ENCODE measurements around the gene ANKRD60.

The ANKRD60 gene

DNA sequence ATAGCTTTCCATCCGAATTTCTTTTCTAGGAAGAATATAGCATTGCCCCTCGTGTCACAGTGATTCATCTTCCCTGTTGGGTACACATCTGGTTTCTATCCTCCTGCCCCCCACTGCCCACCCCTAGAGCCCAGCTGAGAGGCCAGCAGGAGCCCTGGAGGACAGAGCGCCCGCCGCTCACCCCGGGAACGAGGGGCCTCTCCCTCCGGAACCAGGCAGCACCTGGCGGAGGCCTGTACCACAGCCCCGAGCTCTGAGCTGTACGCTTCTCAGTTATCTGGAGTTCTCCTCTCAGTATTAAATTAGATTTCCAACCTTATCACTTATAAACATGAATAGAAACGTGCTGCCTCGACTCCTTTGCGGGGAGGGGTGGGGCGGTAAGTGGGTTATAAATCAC, 6.0 kb downstream of the ANKRD60 start:
- DNase-seq = no peak

GRCh38 chr20:58219342-58219700, 9.1 kb downstream of the ANKRD60 start:
- no peak for DNase-seq

DNA sequence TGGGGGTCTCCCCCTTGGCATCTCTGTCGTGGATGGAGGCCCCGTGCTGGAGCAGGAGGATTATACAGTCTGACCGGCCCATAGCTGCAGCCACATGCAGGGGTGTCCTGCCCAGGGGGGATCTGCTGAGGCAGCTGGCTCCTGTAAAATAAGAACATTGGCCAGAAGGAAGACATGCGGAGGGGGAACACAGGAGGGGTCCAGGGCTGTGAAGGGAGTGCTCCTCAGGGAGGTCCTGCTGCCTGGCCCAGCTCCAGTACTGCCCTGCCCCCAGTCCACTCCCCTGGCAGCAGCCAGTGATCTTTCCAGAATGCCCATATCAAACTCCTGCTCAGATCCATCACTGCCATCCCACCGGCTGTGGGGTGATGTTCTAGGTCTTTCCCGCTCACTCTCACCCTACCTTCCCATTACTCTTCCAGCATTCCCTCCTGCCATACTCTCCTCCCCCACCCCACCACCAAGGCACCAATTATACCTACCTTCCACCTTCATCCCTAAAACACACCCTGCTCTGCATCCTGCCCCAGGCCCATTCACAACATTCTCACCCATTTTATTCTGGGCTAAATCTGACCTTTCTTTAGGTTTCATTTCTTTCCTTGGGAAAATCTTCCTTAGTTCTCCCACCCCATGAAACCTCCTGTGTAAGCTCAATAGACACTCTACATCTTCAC, 9.7 kb downstream of the ANKRD60 start:
- no peak for DNase-seq

GRCh38 chr20:58216334-58216733, 12.1 kb downstream of the ANKRD60 start:
- no peak for DNase-seq

DNA sequence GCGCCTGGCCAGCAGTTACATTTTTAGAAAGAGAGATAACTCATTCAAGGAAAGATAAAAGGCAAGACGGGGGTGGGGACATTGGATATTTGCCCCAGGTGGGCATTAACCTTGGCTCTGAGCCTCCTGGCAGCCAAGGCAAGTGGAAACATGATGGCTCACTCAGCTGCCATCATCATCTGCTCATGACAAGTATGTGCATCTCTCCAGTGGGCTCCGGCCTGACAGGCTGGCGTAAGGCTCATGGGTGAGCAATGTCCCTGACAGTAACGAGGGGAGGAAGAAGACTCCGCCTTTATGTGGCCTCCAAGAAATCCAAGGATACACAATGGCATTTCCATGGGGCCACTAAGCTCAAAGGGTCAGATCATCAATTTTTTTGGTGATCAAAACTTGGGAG, 13.3 kb downstream of the ANKRD60 start:
- DNase-seq = no peak

GRCh38 chr20:58214310-58214709, 14.1 kb downstream of the ANKRD60 start:
- DNase-seq = no peak

DNA sequence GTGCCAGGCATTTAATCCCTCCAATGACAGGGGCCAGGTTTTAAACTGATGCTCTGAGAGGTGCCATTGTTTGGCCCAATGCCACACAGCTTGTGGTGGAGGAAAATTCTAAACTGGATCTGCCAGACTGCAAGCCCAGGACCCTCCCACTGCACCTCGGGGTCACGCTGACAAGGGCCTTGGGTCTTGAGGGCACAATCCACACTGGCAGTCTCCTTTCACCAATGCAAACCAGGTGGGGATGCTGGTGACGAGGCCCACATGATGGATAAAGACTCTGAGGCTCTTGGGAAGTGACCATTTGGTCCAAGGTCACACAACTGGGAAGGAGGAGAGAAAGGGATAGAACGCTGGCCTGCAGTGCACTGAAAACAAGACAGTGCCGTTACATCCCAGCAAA, 14.7 kb downstream of the ANKRD60 start:
- no peak for DNase-seq

DNA sequence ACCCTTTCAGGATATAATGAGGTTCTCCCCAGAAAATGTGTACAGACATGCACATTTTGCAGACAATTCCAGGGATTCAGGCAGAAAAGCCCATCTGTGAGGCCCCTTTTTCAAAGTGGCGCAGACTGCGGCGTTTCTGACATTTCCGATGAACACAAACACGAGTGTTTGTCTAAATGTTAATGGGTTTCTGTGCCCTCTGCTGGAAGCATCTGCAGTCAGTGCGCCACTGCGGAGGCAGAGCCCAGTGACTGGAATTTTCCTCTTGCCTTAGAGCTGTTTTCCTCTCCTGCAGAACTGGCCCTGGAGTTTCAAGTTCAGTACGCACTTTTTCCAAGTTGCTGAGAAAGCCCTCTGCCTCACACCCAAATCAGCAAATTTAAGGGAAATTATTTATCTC, 15.3 kb downstream of the ANKRD60 start:
- no peak for DNase-seq

DNA sequence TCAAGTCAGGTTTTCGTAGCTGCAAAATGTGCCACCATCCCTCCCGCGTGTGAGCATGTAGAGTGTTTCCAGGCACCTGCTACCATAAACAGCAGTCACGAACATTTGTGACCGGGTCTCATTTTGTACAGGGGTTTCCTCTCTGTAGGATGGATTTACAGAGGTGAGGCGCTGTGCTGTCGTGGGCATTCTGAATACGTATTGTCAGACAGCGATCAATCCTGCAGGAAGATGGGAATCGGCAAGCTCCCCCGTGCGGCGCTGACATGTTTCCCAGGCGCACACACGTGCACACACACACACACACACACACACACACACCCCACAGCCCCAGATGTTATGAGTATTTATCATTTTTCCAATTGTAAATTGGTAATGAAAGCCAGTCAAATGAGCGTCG, 15.8 kb downstream of the ANKRD60 start:
- DNase-seq = no peak

DNA sequence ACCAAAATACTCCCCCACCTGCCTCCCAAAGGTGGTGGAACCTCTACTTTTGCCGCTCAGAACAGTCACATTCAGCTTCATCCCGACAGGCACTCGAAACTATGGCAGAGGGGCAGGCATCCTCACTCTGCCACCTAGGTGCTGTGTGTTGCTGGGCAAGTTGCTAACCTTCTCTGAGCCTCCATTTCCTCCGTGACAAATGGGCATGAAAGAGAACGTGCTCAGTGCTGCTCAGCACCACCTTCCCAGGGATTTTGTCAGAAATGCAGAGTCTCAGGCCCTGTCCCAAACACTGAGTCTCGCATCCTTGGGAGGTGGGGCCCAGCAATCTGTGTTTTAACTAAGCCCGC, 18.1 kb downstream of the ANKRD60 start:
- no peak for DNase-seq

DNA sequence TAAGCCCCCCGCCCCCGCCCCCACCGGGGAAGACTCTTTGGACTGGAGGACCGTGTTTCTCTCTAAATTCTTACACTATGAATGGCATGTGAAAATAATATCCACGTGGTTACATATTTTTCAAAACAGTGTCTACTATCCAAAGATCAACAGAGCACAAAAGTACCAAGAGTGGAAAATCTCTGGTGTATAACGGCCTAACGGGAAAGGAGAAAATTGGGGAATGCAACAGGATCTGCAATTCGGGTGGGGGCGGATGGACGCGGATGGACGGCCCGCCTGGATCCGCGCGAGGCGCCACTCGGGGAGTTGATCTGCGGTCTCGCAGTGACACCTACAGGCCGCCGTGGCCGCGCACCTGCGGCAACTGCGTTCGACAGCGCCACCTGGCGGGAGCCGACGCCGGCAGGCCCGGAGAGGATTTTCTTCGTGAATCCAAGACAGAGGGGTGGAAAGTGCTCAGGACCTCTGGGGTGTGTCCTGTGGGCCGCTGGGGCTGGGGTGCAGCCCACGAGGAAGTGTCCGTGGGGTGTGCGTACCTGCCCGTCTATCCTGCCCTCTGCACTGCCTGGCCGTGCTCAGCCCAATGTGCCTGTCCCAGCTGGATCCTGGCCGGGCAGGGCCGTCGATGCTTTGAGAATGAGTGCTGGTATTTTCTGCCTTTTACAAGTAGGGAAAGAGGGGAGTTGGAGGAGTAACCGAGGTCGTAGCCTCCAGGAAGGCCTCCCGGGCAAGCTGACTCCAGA, 18.6 kb downstream of the ANKRD60 start:
- DNase-seq = peak; percentile 65

DNA sequence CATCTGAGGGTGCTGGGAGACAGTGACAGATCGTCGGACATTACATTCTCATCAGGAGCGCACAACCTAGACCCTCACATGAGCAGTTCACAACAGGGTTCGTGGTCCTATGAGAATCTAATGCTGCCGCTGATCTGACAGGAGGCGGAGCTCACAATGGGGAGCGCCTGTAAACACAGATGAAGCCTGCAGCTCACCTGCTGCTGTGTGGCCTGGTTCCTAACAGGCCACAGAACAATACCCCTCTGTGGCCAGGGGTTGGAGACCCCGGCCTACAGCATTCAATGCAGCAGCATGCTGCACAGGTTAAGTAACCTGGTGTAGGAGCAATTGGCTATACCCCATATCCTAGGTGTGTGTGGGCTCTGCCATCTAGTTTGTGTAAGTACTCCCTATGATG, 19.5 kb downstream of the ANKRD60 start:
- DNase-seq = no peak

GRCh38 chr20:58205850-58206249, 22.6 kb downstream of the ANKRD60 start:
- no peak for DNase-seq

- DNase-seq = no peak
Measured at GRCh38 chr20:58202044-58202443, 26.4 kb downstream of the ANKRD60 start.

DNA sequence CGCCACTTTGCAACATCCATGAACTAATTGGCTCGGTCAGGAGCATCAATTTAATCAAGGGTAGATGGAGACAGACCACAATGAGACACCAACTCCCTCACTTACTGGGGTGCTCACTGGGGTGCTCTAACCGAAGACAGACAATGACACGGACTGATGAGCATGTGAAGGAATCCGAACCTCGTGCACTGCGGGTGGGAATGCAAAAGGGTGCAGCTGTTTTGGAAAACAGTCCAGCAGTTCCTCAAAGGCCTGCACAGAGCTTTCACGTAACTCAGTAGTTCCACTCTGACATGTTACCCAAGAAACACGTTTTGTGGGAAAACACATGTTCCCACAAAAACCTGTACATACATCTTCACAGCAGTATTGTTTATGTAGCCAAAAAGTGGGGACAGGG, 26.8 kb downstream of the ANKRD60 start:
- no peak for DNase-seq

DNA sequence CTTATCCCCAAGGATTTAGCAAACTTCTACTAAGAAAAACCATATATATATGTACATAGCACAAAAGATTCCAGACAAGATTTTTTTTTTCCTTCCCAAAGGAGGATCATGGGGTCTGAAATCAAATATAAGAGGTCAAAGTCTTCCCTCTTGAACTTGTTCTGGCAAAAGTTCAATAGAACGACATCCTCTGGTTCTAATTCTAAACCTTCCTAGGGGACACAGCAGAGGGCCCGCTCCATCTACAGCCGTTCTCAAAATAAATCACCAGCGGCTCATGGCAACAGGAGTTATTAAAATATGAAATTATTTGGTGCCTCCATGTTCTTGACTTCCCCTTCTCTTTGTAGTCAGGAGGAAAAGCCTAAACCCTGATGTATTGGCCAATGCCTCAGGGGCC, 29.0 kb downstream of the ANKRD60 start:
- DNase-seq = no peak

- DNase-seq = no peak
Measured at GRCh38 chr20:58198901-58199355, 29.5 kb downstream of the ANKRD60 start.

DNA sequence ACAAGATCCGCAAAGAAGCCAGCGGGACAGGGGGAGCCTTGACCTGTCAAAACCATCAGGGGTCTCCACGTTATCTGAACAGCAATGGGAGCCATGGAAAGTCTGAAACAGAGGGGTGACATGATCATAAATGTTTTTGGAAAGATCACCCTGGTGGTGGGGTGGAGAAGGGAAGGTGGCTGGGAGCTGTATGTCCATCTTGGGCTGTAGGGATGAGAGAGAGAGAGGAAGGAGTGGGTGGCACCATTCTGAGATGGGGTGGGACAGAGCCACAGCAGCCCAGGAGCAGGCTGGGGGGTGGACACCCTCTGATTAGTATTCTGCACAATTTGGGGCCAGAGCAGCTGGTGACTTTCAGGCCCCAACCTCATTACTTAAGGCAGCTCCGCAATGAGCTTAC, 30.1 kb downstream of the ANKRD60 start:
- no peak for DNase-seq

- no peak for DNase-seq
Measured at GRCh38 chr20:58197185-58197469, 31.3 kb downstream of the ANKRD60 start.

GRCh38 chr20:58196402-58197184, 31.9 kb downstream of the ANKRD60 start:
- no peak for DNase-seq

DNA sequence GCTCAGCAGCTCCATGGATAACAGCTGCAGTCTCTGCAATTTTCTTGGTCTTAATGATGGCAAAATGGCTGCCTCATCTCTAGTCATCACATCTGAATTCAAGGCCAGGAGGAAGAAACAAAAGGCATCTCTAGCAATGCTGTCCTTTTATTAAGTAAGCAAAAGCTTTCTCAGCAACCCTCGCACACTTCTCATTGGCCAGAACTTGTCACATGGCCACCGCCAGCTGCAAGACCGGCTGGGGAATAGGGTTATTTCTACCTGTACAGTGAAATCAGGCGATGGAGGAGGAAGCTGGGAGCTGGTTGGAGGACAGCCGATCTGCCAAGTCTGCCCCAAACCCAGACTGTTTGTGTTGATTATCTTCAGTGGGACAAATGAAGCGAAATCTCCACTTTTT, 33.4 kb downstream of the ANKRD60 start:
- no peak for DNase-seq

DNA sequence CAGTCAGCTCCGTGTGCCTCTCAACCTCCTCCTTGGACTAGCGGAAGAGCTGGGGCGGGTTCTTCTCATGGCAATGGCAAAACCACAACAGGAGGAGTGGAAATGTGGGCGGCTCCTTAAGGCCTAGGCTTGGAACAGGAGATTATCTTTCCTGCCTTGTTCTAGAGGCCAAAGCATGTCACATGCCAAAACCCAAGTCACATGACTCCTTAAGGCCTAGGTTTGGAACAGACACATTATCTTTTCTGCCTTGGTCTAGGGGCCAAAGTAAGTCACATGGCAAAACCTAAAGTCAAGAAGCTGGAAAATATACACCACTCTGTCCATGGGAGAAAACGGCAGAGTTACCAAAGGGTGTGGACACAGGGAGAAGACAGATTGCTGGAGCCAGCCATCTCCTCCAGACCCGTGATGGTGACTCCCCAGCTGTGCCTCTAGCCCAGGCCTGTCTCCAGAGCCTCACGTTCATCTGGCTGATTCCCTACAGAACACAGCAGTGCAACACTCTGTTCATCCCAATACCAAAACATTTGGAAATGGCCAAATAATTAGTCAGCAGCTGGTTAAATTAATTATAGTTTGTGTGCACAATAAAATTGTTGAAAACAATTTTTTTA, 34.2 kb downstream of the ANKRD60 start:
- no peak for DNase-seq

- no peak for DNase-seq
Measured at GRCh38 chr20:58192567-58192966, 35.9 kb downstream of the ANKRD60 start.

- DNase-seq = no peak
Measured at GRCh38 chr20:58192065-58192464, 36.4 kb downstream of the ANKRD60 start.

All from NCI-H2107 (cell line).